GF-D8 (cell line): Measurements from ENCODE around the gene TSC2.

Experiments
- DNase-seq: peaks from one replicate; lab custom pipeline; 2025; lab: John Stamatoyannopoulos, UW

TSC2 gene

DNA sequence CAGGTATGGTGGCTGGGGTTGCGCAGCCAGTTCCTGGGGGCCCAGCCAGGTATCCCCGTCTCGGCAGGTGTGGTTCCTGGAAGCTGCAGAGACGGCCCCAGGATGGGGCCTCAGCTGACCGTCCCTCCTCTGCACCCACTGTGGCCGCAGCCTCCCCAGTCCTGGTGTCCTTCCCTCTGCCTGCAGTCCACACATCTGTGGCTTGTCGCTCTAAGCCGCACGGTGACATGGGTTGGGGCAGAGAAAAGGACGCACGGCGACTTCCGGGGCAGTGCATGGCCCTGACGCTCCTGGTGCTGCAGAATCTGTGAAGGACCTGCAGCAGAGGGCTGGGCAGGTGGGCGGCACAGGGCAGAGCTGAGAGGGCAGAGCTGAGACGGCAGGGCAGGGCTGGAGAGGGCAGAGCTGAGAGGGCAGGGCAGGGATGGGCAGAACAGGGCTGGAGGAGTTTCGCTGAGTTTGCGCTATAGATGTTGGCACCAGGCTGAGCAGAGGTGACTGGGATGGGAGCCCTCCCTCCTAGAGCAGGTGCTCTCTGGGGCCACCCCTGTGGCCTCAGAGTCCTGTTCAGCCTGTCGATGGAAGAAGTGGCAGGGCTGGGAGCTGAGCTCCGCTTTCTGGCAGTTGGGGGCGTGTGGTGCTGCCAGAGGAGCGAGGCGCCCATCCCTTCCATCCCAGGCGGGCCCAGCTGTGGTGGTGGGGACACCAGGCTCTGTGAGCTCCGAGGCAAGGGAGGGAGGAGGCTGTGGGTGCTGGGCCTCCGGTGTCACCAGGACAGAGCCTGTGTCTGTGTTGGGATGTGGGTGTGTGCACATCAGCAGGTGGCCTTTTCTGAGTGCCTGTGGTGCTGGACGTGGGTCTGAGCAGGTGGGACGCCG is 23.0 kb downstream of the TSC2 start:
- no peak for DNase-seq

DNA sequence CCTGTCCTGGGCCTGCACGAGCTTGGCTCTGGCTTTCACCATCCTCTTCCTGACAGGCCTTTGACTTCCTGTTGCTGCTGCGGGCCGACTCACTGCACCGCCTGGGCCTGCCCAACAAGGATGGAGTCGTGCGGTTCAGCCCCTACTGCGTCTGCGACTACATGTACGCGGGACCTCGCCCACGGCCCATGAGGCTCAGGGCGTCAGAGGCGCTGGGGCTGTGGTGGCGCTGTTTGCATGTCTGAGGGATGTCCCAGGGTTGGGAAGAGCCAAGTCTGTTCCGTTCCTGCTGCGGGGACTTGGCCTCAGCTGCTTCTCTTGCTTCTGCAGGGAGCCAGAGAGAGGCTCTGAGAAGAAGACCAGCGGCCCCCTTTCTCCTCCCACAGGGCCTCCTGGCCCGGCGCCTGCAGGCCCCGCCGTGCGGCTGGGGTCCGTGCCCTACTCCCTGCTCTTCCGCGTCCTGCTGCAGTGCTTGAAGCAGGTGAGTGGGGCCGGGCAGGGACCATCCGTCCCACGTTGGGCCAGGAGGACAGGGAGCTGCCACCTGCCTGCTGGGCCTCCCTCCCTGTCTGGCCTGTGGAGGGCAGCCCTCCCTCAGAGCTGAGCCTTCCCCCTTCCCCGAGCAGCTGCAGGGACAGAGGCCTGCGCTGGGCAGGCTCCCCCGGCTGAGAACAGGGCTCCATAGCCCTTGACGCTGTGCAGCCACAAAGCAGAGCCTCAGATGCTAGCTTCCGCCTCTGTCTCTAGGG is 23.8 kb downstream of the TSC2 start:
- no peak for DNase-seq

DNA sequence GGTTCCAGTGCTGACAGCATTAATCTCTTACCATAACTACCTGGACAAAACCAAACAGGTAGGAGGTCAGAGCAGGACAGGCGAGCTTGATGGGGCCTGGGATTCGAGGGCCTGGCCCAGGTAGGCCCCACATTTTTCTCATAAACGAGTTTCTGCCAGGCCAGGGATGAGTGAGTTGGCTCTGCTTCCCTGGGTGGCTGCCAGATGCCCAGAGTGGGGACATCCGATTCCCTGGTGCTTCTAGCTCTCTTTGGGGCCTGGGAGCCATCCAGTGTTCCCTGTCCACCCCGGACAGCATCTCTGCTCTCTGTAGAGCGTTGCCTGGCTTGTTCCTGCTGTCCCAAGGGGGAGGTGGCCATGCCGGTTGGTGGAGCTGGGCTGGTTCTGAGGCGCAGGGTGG is 25.1 kb downstream of the TSC2 start:
- no peak for DNase-seq

DNA sequence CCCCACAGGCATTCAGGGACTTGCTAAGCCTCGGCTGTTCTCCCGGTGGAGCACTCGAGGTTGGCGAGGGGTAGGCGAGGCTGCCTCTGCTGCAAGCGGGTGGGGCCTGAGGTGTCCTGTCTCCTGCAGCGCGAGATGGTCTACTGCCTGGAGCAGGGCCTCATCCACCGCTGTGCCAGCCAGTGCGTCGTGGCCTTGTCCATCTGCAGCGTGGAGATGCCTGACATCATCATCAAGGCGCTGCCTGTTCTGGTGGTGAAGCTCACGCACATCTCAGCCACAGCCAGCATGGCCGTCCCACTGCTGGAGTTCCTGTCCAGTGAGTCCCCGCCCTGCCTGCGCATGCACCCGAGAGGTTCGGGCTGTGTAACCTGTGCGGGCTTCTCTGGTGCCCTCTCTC is 26.3 kb downstream of the TSC2 start:
- DNase-seq: no peak

DNA sequence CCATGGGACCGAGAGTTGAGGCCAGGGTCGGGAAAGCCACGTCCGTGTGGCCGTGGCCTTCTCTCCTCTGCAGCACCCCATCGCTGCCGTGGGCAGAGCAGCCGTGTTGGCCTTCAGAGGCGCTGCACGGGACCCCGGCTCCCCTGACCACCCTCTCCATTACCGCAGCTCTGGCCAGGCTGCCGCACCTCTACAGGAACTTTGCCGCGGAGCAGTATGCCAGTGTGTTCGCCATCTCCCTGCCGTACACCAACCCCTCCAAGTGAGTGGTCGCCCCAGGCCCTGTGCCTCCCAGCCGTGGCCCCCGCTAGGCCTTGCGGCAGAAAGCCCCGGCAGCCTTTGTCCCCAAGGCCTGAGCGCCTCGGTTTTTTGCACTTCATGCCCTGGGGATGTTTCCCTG is 27.8 kb downstream of the TSC2 start:
- no peak for DNase-seq

DNA sequence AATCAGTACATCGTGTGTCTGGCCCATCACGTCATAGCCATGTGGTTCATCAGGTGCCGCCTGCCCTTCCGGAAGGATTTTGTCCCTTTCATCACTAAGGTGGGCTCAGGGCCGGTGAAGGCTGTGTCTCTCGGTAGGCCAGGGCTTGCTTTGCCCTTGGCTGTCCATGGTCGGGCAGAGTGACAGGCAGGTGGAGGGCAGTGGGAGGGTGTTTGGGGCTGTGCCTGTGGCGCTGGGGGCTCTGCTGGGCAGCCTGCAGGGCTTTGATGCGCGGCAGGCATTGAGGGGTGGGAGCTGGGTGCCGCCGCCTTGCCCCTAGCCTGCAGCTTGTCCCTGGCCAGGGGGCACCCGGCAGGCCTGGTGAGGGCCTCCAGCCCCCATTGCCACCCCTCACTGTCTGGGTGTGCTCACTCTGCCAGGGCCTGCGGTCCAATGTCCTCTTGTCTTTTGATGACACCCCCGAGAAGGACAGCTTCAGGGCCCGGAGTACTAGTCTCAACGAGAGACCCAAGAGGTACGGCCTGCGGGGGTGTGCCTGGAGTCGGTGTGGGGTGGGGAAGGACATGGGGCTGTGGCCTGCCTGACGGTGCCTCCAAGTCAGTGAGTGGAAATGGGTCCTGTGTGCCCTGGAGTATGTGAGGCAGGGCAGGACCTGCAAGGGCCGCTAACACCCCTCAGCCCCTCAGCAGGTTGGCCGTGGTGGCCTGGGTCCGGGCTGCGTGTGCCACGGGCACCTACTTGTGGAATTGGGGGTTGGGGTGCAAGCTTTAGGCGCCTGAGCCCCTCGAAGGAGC is 28.5 kb downstream of the TSC2 start:
- DNase-seq: no peak

DNA sequence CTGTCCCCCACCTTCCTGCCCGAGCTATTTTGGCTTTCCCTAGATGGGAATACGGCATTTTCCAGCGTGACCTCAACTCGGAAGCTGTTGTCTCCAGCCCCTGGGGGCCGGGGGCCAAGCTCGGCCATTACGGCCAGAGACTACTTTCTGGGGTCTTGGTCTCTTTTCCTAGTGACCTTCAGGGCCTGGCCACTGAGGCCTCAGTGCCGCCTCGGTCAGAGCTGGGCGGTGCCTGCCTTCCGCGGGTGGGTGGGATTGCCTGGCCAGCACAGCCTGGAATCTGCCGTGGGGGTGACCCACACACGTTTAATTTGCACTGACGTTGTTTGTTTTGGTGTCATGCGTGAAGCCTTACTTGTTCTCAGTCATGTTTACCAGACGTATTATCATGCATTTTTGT is 29.2 kb downstream of the TSC2 start:
- no peak for DNase-seq

DNA sequence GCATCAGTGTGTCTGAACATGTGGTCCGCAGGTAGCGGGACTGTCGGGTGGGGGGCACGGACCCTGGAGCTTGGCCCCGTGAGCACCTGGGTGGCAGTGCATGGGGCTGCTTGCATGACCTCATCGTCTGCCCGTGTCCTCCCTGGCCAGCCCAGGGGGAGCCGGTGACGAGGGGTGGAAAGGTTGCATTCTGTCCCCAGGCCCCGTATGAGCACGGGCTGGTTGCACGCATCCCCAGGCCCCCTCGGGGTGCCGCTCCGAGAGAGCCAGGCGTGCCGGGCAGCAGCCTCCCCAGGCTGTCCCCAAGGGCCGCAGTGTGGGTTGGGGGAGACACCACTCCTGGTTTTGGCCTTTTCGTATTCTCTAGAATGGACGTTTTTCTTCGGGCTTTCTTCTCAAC is 29.9 kb downstream of the TSC2 start:
- DNase-seq: no peak

DNA sequence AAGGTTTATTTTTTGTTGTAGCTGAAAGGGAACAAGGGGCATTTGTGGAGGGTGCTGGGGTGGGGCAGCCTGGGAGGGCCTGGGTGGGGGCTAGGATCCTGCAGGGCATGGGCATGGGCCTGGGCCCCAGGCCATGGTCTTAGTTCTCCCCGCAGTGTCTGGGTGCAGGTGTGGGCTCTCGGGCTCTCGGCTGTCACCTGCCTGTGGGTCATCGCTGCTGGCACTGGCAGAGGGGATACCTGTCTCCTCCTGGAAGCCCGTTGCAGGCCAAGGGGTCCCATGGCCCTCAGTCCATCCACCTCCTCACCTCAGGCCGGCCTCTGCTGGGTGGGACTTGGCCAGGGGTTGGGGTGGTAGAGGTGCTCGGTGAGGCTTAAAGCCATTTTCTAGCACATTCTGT is 30.3 kb downstream of the TSC2 start:
- no peak for DNase-seq

DNA sequence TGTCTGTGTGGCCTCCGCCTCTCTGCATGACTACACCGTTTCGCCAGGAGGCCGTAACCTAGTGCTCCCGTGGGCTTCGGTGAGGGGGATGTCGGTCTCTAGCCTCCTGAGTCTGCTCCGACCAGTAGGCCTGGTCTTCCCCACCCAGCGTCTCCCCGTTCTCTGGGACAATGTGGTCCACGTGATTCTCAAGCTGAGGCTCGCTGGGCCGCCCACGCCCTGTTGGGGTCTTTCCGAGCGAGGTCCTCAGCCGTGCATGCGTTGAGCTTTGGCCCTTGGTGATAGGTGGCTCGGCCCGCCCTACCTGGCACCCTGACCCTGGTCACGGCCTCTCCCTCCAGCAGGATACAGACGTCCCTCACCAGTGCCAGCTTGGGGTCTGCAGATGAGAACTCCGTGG is 30.9 kb downstream of the TSC2 start:
- DNase-seq: no peak

DNA sequence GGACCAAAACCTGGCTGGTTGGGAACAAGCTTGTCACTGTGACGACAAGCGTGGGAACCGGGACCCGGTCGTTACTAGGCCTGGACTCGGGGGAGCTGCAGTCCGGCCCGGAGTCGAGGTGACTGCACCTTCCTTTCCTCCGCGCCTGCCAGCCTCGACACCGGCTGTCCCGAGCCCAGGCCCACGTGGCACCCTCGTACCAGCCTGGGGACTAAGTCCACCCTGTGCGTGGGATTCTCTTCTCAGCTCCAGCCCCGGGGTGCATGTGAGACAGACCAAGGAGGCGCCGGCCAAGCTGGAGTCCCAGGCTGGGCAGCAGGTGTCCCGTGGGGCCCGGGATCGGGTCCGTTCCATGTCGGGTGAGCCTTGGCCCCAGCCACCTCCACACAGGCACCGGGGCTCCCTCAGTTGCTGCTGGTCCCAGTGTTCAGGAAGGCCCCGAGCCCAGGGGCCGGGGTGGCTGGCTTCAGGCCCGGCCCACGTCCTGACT is 31.6 kb downstream of the TSC2 start:
- DNase-seq: no peak

DNA sequence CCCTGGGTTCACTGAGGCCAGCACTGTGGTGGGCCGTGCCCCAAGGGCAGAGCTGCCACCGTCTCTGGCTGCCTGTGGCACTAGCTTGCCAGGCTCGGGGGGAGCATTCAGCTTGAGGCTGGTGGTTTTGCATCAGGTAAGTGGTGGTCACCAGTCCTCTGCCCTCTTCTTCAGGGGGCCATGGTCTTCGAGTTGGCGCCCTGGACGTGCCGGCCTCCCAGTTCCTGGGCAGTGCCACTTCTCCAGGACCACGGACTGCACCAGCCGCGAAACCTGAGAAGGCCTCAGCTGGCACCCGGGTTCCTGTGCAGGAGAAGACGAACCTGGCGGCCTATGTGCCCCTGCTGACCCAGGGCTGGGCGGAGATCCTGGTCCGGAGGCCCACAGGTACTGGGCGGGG is 32.2 kb downstream of the TSC2 start:
- DNase-seq: no peak

DNA sequence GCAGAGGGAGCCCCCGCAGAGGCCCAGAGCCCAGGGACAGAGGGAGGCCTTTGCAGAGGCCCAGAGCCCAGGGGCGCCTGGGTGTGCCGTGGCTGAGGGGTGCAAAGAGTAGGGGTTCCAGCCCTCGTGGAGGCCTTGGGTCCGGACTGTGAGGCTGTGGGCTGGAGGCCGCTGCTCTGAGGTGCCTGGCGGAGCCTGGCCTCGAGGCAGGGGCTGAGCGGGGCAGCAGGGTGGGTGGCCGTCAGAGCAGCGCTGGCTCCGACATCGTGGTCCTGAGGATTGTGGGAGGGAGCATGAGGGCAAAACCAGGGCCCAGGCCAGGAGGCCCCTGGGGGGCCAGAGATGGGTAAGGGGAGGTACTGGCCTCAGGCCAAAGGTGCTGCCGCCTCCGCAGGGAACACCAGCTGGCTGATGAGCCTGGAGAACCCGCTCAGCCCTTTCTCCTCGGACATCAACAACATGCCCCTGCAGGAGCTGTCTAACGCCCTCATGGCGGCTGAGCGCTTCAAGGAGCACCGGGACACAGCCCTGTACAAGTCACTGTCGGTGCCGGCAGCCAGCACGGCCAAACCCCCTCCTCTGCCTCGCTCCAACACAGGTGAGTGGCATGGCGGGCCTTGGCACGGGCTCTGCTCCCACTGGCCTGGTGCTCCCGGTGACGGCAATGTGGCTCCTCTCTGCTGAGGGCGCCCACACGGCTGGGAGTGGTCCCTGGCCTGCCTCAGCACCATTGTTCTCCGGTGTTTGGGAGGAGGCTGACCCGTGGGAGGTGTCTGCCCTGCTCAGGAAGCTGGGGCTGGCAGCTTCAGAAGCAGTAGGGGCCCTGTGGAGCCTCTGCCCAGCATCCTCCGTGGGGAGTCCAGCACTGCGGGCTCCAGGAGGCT is 33.7 kb downstream of the TSC2 start:
- DNase-seq: no peak

DNA sequence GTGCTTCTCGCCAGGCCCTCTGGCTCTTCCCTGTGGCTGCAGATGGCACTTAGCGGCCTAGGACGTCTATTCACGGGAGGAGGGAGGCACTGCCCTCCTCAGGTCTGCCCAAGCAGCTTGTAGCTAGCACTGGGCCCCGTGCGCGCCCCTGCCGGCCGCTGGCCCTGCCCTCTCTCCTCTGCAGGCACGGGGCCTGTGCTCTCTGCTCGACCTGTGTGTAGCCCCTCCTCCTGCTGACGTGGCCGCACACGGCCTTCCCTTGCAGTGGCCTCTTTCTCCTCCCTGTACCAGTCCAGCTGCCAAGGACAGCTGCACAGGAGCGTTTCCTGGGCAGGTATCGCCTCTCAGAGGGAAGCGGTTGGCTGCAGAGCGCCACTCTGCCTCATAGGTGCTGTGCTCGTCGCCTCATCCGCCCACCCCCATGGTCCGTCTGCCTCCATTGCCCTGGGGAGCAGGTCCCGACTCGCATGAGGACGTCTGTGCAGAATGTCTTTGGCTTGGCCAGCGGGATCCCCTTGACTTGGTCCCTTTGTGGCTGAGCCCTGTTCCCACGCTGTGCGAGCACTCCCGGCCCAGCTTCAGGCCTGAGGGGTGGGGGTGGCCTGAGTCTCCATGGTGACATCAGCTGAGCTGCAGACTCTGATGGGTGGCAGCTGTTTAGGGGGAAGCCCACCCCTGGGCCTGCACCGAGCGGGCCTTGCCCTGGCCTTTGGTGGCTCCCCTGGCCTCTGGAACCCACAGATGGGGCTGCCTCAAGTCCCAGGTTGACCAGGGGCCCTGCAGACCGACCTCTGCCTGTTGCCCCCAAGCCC is 34.6 kb downstream of the TSC2 start:
- DNase-seq: no peak

DNA sequence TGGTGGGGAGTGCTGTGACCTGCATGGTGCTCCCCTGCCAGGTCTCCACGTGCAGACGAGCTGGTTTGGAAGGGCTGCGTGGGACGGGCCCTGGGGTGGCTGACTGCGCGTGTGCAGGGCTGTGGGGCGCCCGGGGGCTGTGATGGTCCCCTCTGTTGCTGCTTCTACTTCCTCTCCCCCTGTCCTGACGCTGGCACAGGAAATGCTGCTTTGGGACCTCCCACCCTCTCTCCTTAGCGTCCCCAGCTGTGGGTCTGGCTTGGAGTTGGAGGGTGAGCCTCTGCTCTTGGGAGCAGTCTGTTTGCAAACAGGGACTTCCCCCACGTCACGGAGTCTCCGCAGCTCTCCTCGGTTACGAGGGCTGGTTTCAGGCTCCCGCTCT is 35.2 kb downstream of the TSC2 start:
- DNase-seq: no peak

DNA sequence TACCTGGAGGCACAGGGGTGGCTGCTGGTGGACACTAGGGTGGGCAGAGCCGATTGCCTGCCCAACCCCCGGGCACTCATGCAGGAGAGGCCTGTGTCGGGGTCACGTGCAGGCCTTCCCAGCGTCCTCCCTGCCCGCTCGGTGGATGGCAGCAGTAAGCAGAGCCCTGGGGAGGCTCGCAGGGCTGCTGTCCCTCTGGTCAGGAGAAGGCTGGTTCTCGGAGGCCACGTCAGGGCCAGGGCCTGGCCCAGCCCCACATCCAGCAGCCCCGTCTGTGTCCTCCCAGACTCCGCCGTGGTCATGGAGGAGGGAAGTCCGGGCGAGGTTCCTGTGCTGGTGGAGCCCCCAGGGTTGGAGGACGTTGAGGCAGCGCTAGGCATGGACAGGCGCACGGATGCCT is 35.6 kb downstream of the TSC2 start:
- no peak for DNase-seq

DNA sequence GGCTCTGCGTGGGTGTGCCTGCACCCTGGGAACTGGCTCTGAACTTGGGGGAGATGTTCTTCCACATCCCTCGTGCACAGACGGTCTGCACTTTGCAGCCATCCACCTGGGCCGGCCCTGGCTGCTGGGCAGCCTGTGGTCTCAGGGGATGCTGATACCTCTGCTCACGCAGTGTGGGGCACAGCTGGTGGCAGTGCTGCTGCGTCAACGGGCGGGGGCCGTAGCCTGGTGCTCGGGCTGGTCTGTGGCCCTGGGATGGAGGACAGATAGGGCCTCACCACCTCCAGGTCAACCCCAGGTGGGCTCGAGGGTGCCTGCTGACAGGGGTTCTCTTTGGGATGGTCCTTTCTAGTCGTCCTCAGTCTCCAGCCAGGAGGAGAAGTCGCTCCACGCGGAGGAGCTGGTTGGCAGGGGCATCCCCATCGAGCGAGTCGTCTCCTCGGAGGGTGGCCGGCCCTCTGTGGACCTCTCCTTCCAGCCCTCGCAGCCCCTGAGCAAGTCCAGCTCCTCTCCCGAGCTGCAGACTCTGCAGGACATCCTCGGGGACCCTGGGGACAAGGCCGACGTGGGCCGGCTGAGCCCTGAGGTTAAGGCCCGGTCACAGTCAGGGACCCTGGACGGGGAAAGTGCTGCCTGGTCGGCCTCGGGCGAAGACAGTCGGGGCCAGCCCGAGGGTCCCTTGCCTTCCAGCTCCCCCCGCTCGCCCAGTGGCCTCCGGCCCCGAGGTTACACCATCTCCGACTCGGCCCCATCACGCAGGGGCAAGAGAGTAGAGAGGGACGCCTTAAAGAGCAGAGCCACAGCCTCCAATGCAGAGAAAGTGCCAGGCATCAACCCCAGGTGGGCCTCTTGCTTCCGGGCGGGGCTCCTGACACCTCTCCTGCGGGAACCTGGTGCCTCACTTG is 36.3 kb downstream of the TSC2 start:
- DNase-seq: no peak

DNA sequence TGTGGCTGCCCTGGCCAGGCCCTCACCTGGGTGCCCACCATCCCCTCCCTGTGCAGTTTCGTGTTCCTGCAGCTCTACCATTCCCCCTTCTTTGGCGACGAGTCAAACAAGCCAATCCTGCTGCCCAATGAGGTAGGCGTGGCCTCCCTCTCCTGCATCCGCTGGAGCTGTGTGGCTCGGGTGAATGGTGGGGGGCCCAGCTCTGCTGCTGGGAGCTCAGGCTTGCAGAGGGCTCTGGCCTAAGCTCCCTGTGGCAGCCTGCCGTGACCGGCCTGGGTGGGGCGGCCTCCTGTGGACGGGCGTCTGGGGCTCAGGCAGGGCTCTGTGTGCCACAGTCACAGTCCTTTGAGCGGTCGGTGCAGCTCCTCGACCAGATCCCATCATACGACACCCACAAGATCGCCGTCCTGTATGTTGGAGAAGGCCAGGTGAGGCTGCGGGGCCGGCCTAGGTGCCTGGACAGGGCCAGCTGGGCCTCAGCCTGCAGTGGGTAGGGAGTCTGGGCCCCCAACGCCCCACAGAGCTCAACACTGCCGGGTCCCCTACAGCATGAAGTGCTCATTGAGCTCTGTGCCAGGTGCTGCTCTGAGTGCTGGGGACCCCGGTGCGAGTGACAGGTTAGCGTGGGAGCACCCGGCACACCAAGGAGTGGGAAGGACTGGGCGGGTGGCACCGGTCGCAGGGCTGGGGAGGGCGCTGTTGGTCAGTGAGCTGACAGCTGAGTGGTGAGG is 37.3 kb downstream of the TSC2 start:
- DNase-seq: no peak

DNA sequence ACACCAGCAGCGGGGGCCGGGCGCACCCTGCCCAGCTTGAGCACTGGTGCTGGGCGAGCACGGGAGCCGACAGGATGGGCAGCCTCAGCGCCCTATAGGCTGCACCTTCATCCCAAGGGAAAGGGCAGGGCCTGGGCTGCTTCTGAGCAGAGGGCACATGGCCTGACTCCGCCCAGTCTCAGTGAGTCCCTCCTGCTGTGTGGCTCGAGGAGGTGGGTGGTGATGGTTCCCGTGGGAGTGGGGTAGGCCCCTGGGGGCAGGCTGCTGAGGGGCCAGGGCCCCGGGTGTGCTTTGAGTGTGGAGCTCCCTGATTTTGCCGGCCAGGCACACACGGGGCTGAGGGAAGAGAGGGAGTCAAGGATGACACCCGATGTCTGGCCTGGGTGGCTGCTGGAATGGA is 37.9 kb downstream of the TSC2 start:
- no peak for DNase-seq
